Fibroblast of lung (primary cell): ENCODE results near the gene GSK3A.

Experiments used
- CTCF ChIP-seq, 2 donors: IDR thresholded peaks in 1 of 2; conservative IDR thresholded peaks in 1 of 2; 1 replicate in 1 of 2; 2 replicates in 1 of 2; pipeline ENCODE4 v1.5.1; 2011 to 2012; ENCODE audit warnings: low read length in 2 of 2, control low read depth in 1 of 2, inconsistent platforms in 1 of 2, low read depth in 1 of 2, mild to moderate bottlenecking in 1 of 2
- EZH2 ChIP-seq: IDR thresholded peaks from 2 replicates; pipeline ENCODE4 v1.5.1; 2012; ENCODE audit warnings: low read length, control low read depth, mild to moderate bottlenecking; ENCODE audit errors: missing control alignments

GRCh38 chr19:42224940-42225717, 17.3 kb downstream of the GSK3A start:
- TF ChIP-seq CTCF (conservative IDR thresholded peaks at IDR 0.05 in 1 of 2, IDR thresholded peaks at IDR 0.05 in 1 of 2; ENCODE audit: low read depth in 1 of 2, low read length in 2 of 2) (no peak), EZH2 (no peak)
